Limb (tissue), 2 donors: ENCODE data around the gene TRAP1.
"Not testable (repeated sequence)": the region's sequence is repeated elsewhere in the genome, so short reads cannot be mapped to it uniquely, and the experiment has no call there.

Experiments
- DNase-seq, 2 donors: peaks; one replicate each; pipeline ENCODE4 v3.0.0-alpha.2; 2016; ENCODE audit errors: extremely low spot score in 2 of 2

Gene TRAP1

GRCh38 chr16:3612510-3613466, 104.5 kb downstream of the TRAP1 start:
- no peak for DNase-seq

GRCh38 chr16:3611146-3611975, 106.0 kb downstream of the TRAP1 start, which contains the start of gene SLX4:
SLX4 (minus strand) TSS chr16:3611606; CDS start chr16:3608964, 2,642 bp downstream.
- DNase-seq: peak; percentile 93 to 95

- no peak for DNase-seq
Measured at GRCh38 chr16:3610698-3611145, 106.6 kb downstream of the TRAP1 start.

GRCh38 chr16:3609895-3610697, 107.2 kb downstream of the TRAP1 start:
- DNase-seq: no peak

GRCh38 chr16:3608976-3609375, 108.3 kb downstream of the TRAP1 start:
- DNase-seq: not testable (repeated sequence)

DNA sequence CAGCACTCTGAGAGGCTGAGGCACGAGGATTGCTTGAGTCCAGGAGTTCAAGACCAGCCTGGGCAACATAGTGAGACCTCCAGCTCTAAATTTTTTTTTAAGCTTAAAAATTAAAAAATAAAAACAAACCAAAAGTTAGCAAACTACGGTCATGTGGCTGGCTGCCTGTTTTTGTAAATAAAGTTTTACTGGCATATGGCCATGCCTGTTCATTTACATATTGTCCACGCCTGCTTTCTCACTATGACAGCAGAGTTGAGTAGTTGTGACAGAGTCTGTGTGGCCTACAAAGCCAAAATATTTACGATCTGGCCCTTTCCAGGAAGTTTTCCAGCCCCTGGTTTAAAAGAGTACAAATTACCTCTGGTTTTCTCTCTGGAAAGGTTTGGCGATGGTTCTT, 109.3 kb downstream of the TRAP1 start:
- DNase-seq: no peak
